ENCODE data around the gene PDGFC. TPM values are rescaled to one million over a fixed set of nuclear protein-coding genes. Genes with fewer than 3 reads are reported as not detected.

Gene PDGFC
- total and polyA plus RNA-seq, 2 of the 8 experiments (the other 6 are each of a cell fraction or from before 2014, with no cell fraction given) = 0.65 to 2.7 TPM

DNA sequence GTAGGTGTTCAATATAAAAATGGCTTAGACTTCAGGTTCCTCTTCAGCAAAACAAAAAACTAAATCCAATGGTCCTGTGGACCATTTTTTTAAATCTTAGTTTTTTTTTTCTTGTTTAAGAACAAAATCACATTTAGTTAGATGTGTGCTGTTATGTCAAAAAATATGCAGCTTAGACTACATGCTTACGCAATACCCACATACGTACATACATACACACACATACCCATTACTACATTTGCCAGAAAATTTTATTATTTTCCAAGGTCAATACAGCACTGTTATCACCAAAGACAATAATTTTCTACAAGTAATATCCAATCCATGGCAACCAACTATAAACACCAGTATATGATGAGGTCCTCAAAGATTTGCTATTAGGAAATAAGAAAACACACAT, 144.1 kb downstream of the PDGFC start:
- no peaks in the 10 kb centered on the region for H3K4me1 ChIP-seq (replicated peaks in 1 of 4; ENCODE audit: control insufficient read depth in 3 of 4, insufficient read depth in 4 of 4, low read length in 3 of 4)
- no peak overlapping the region for H4K5ac ChIP-seq (ENCODE audit: insufficient read length, low read depth, low read length)
- H2AK5ac ChIP-seq (ENCODE audit: low read depth, low read length) = no peak overlapping the region
- no peaks in the 10 kb centered on the region for H3K9me3 ChIP-seq (ENCODE audit: insufficient read depth in 2 of 2, low read depth in 1 of 2, low read length in 1 of 2)
- DNase-seq (ENCODE audit: low read depth in 1 of 2, low spot score in 2 of 2) (no peak), FAIRE-seq (no peak)
- H3K56ac ChIP-seq (replicated peaks; ENCODE audit: insufficient read length, low read depth, low read length) = no peak overlapping the region
- H2BK5ac ChIP-seq (ENCODE audit: low read depth, low read length) = no peak overlapping the region
- no peak overlapping the region for H3K4me3 ChIP-seq (ENCODE audit: extremely low read depth in 1 of 4, insufficient read depth in 2 of 4, low read depth in 3 of 4, low read length in 4 of 4)
- no peaks in the 10 kb centered on the region for H3K79me1 ChIP-seq (ENCODE audit: low read depth, low read length)
- no peaks in the 10 kb centered on the region for H3K27me3 ChIP-seq (replicated peaks in 1 of 4; ENCODE audit: control insufficient read depth in 3 of 4, extremely low read depth in 1 of 4, insufficient read depth in 3 of 4, low read length in 3 of 4)
- no peak overlapping the region for H3K23ac ChIP-seq (ENCODE audit: insufficient read length)
- no peak overlapping the region for H4K8ac ChIP-seq (ENCODE audit: extremely low read depth, insufficient read depth, low read length)
- no peak overlapping the region for H3K4ac ChIP-seq (replicated peaks; ENCODE audit: insufficient read length, low read depth, low read length)
- H3K36me3 ChIP-seq (ENCODE audit: control insufficient read depth in 2 of 4, insufficient read depth in 4 of 4, low read length in 3 of 4) = no peaks in the 10 kb centered on the region
- no peak overlapping the region for H3K14ac ChIP-seq (ENCODE audit: insufficient read length)
- no peaks in the 10 kb centered on the region for H4K20me1 ChIP-seq (replicated peaks in 1 of 2; ENCODE audit: control insufficient read depth in 1 of 2, insufficient read depth in 2 of 2, low read length in 2 of 2)
- no peak overlapping the region for H3K9ac ChIP-seq (replicated peaks in 1 of 4; ENCODE audit: extremely low read depth in 1 of 4, low read depth in 3 of 4, low read length in 3 of 4)
- H4K91ac ChIP-seq (replicated peaks; ENCODE audit: insufficient read length, low read length) = no peak overlapping the region
- CTCF ChIA-PET (ENCODE audit: partially characterized antibody) = interaction anchor here (1.9 kb wide), 1 partner anchor 10 kb away, joined by 4 read pairs; no protein-coding TSS in a partner anchor
- H2BK20ac ChIP-seq (ENCODE audit: low read length) = no peak overlapping the region
- H3K4me2 ChIP-seq (ENCODE audit: insufficient read depth in 1 of 2, low read depth in 2 of 2, low read length in 2 of 2) = no peak overlapping the region
- POLR2A ChIA-PET (ENCODE audit: partially characterized antibody) = no interaction called here
- H3K27ac ChIP-seq (ENCODE audit: low read depth, low read length) = no peak overlapping the region
- no peak overlapping the region for H2AFZ ChIP-seq (ENCODE audit: low read length)
- 100% methylated on average over 1 to 2 of the region's 2 CpGs for WGBS, 2 experiments (ENCODE audit: extremely low coverage in 1 of 2, insufficient coverage in 1 of 2, insufficient read length in 1 of 2, insufficient replicate concordance in 2 of 2, low coverage in 1 of 2, low lambda C conversion rate in 2 of 2, missing lambda C conversion rate in 1 of 2)
- H2BK15ac ChIP-seq (ENCODE audit: low read length) = no peak overlapping the region
- H2BK120ac ChIP-seq (replicated peaks; ENCODE audit: low read depth, low read length) = no peak overlapping the region
- no peak overlapping the region for H3K18ac ChIP-seq (ENCODE audit: extremely low read depth, low read length)
- H3K23me2 ChIP-seq (ENCODE audit: low read depth, low read length) = no peaks in the 10 kb centered on the region
- H3K79me2 ChIP-seq (ENCODE audit: control insufficient read depth in 1 of 2, insufficient read depth in 2 of 2, low read length in 2 of 2) = no peaks in the 10 kb centered on the region
- no peak overlapping the region for H2BK12ac ChIP-seq (ENCODE audit: low read depth, low read length)
- TF ChIP-seq GABPA (IDR thresholded peaks at IDR 0.05; ENCODE audit: borderline replicate concordance, insufficient read depth, low read length) (no peak), SP4 (IDR thresholded peaks at IDR 0.05; ENCODE audit: low read length) (no peak)
